ENCODE data around the gene AKT3. TPM values are rescaled to one million over a fixed set of nuclear protein-coding genes. Genes with fewer than 3 reads are reported as not detected.

Gene AKT3
- total RNA-seq, 3 donors from 2014 or later (not counting 1 experiment from before 2014, with no cell fraction given): 135 to 157 (median 136) TPM

DNA sequence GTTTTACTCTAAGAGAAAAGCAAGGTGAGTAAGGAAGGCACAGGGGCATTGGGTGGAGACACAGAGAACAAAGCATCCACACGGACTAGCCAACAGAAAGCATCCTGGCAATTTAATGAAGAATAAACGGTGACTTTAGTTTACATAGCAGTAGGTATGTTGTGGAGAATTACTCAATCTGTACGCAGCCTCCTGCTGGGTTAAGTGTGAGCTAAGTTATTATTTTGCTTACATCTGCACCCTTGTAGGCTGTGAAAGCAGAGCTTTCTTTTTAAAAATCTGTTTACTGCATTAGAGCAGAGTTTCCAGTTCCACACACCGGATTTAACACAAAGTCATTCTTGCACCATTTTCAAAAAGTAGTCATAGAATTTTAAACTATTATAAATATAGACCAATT is 144.5 kb downstream of the AKT3 start:
- Mint-ChIP-seq H3K27ac (no peak overlapping the region), H3K36me3 (no peaks in the 10 kb centered on the region), H3K9me3 (no peaks in the 10 kb centered on the region), H3K4me3 (no peak overlapping the region), H3K4me1 (peaks cover 4 to 13% of the 10 kb centered on the region in 2 donors), H3K27me3 (ENCODE audit: low read depth in 2 of 2) (no peaks in the 10 kb centered on the region)
- no peaks in the 10 kb centered on the region for H3K27me3 ChIP-seq (ENCODE audit: control insufficient read depth, insufficient read depth, low read length)
- no peak overlapping the region for H3K27ac ChIP-seq (ENCODE audit: low read length)
- ATAC-seq (no peak), DNase-seq (no peak)
- WGBS (ENCODE audit: insufficient coverage): 98% methylated on average over 3 of the region's 4 CpGs
- intact Hi-C loops (cut with micrococcal nuclease): no loop called here
- TF ChIP-seq CTCF (IDR thresholded peaks at IDR 0.05): no peak
- no peaks in the 10 kb centered on the region for H3K36me3 ChIP-seq (ENCODE audit: control insufficient read depth, insufficient read depth, low read length)
- H3K9me3 ChIP-seq (ENCODE audit: control insufficient read depth, insufficient read depth, low read length): no peaks in the 10 kb centered on the region
- H3K4me1 ChIP-seq (ENCODE audit: control insufficient read depth, insufficient read depth, low read length): no peaks in the 10 kb centered on the region
- H3K4me3 ChIP-seq (ENCODE audit: low read length): no peak overlapping the region

DNA sequence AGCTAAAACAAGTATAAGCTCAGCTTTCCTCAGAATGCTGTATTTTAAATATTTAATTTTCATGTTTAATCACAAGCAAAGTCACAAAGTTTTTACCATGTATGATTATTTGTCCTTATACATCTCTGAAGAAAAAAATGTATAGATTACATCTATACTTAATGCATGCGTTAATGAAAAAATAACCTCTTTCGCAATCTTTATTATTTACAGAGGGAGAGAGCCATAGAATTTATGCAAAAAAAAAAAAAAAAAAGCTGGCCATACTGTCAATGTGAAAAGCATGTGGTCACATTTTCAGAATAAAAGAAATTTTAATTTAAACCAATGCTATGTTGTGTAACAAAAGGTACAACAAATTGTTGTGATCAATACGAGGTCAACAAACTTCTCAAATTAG is 148.2 kb downstream of the AKT3 start:
- Mint-ChIP-seq H3K36me3 (no peaks in the 10 kb centered on the region), H3K9me3 (no peaks in the 10 kb centered on the region), H3K27ac (no peak overlapping the region), H3K4me3 (no peak overlapping the region), H3K27me3 (ENCODE audit: low read depth in 2 of 2) (no peaks in the 10 kb centered on the region), H3K4me1 (peaks cover 1 to 14% of the 10 kb centered on the region in 2 donors)
- no peak overlapping the region for H3K27ac ChIP-seq (ENCODE audit: low read length)
- H3K4me3 ChIP-seq (ENCODE audit: low read length): no peak overlapping the region
- H3K4me1 ChIP-seq (ENCODE audit: control insufficient read depth, insufficient read depth, low read length): no peaks in the 10 kb centered on the region
- 100% methylated on average over 1 of the region's 3 CpGs for WGBS (ENCODE audit: insufficient coverage)
- H3K27me3 ChIP-seq (ENCODE audit: control insufficient read depth, insufficient read depth, low read length): no peaks in the 10 kb centered on the region
- DNase-seq: no peak
- intact Hi-C loops (cut with micrococcal nuclease): no loop called here
- H3K9me3 ChIP-seq (ENCODE audit: control insufficient read depth, insufficient read depth, low read length): no peaks in the 10 kb centered on the region
- no peak for ATAC-seq
- no peak for TF ChIP-seq CTCF (IDR thresholded peaks at IDR 0.05)
- H3K36me3 ChIP-seq (ENCODE audit: control insufficient read depth, insufficient read depth, low read length): no peaks in the 10 kb centered on the region

- Mint-ChIP-seq H3K27me3 (ENCODE audit: low read depth in 2 of 2) (no peaks in the 10 kb centered on the region), H3K9me3 (no peaks in the 10 kb centered on the region), H3K36me3 (no peaks in the 10 kb centered on the region), H3K27ac (no peak overlapping the region), H3K4me1 (peaks cover 6 to 8% of the 10 kb centered on the region in 2 donors), H3K4me3 (no peak overlapping the region)
- TF ChIP-seq CTCF (IDR thresholded peaks at IDR 0.05): no peak
- Histone ChIP-seq H3K4me1 (ENCODE audit: control insufficient read depth, insufficient read depth, low read length) (no peaks in the 10 kb centered on the region), H3K9me3 (ENCODE audit: control insufficient read depth, insufficient read depth, low read length) (no peaks in the 10 kb centered on the region), H3K27ac (ENCODE audit: low read length) (no peak overlapping the region), H3K36me3 (ENCODE audit: control insufficient read depth, insufficient read depth, low read length) (peaks cover 12% of the 10 kb centered on the region), H3K27me3 (ENCODE audit: control insufficient read depth, insufficient read depth, low read length) (no peaks in the 10 kb centered on the region), H3K4me3 (ENCODE audit: low read length) (no peak overlapping the region)
- DNase-seq (no peak), ATAC-seq (no peak)
- WGBS (ENCODE audit: insufficient coverage): no CpG with 5 or more reads among the region's 1 CpG
- intact Hi-C loops (cut with micrococcal nuclease): no loop called here
Measured at GRCh38 chr1:243693800-243694199, 156.2 kb downstream of the AKT3 start.

DNA sequence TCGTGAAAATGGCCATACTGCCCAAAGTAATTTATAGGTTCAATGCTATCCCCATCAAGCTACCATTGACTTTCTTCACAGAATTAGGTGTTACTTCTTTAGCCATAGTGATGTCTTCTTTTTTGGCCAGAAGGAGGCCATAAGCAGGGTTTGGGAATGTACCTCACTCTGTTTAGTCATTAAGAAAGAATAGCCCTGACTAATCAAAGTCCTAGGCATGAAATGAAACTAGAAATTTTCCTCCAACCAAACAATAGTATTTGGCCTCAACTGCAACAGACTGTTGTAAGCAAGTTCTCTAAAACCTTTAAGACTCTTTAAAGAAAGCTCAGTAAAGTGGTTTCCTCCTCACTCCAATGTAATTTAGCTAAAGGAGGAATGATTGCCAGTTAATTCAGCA is 163.9 kb downstream of the AKT3 start:
- Mint-ChIP-seq H3K4me1 (peaks cover 0 to 18% of the 10 kb centered on the region in 2 donors), H3K27me3 (ENCODE audit: low read depth in 2 of 2) (no peaks in the 10 kb centered on the region), H3K27ac (no peak overlapping the region), H3K36me3 (no peaks in the 10 kb centered on the region), H3K9me3 (no peaks in the 10 kb centered on the region), H3K4me3 (no peak overlapping the region)
- Histone ChIP-seq H3K9me3 (ENCODE audit: control insufficient read depth, insufficient read depth, low read length) (no peaks in the 10 kb centered on the region), H3K27ac (ENCODE audit: low read length) (no peak overlapping the region), H3K4me1 (ENCODE audit: control insufficient read depth, insufficient read depth, low read length) (no peaks in the 10 kb centered on the region), H3K27me3 (ENCODE audit: control insufficient read depth, insufficient read depth, low read length) (no peaks in the 10 kb centered on the region), H3K36me3 (ENCODE audit: control insufficient read depth, insufficient read depth, low read length) (peaks cover 13% of the 10 kb centered on the region), H3K4me3 (ENCODE audit: low read length) (no peak overlapping the region)
- peak in 1 of 3 donors; percentile 26 for ATAC-seq
- intact Hi-C loops (cut with micrococcal nuclease): no loop called here
- no CpG with 5 or more reads among the region's 1 CpG for WGBS (ENCODE audit: insufficient coverage)
- TF ChIP-seq CTCF (IDR thresholded peaks at IDR 0.05): no peak
- no peak for DNase-seq
